Subcutaneous adipose tissue (tissue), 4 donors: ENCODE data around the gene YWHAQ. TPM values are rescaled to one million over a fixed set of nuclear protein-coding genes. Genes with fewer than 3 reads are reported as not detected.

Experiments used
- CTCF ChIP-seq: fragments of 450-650 bp; IDR thresholded peaks from one replicate; pipeline ENCODE4 v1.5.1; 2016; ENCODE audit warnings: low read depth, mild to moderate bottlenecking, control low read depth, antibody characterized with exemption, moderate library complexity
- total RNA-seq, 4 donors: library from RNA; depleted of rRNA; stranded (reverse); fragments of >200 nt; gene quantifications; one replicate each; pipeline ENCODE4 v1.1.0, GENCODE V29; 2016

Gene YWHAQ
- total RNA-seq, 4 donors from 2014 or later: 113 to 220 (median 176) TPM

GRCh38 chr2:9560628-9561027 lies 70.2 kb downstream of the YWHAQ start:
- TF ChIP-seq CTCF: no peak

- no peak for TF ChIP-seq CTCF
These were observed 71.8 kb downstream of the YWHAQ start for GRCh38 chr2:9558948-9559381.

- no peak for TF ChIP-seq CTCF
These were observed 74.6 kb downstream of the YWHAQ start for GRCh38 chr2:9556121-9556743.

- no peak for TF ChIP-seq CTCF
These were observed 75.3 kb downstream of the YWHAQ start, which contains the start of gene ADAM17 for GRCh38 chr2:9555297-9556120. Gene ADAM17 (minus strand): TSS chr2:9555830. CDS start chr2:9555605, 225 bp downstream.

GRCh38 chr2:9554921-9555296 lies 75.9 kb downstream of the YWHAQ start:
- TF ChIP-seq CTCF: no peak

- no peak for TF ChIP-seq CTCF
These were observed 78.3 kb downstream of the YWHAQ start for GRCh38 chr2:9552219-9553178.

- TF ChIP-seq CTCF: no peak
These were observed 81.4 kb downstream of the YWHAQ start for GRCh38 chr2:9549420-9549819.
